HG02623 (cell line): ENCODE results near the gene NTSR1.

Experiments
- ATAC-seq: cut with Tn5 transposase; IDR thresholded peaks from one replicate; pipeline ENCODE4 v1.9.1; 2021; ENCODE audit warnings: moderate library complexity; ENCODE audit not compliant: unreplicated experiment

Gene NTSR1

DNA sequence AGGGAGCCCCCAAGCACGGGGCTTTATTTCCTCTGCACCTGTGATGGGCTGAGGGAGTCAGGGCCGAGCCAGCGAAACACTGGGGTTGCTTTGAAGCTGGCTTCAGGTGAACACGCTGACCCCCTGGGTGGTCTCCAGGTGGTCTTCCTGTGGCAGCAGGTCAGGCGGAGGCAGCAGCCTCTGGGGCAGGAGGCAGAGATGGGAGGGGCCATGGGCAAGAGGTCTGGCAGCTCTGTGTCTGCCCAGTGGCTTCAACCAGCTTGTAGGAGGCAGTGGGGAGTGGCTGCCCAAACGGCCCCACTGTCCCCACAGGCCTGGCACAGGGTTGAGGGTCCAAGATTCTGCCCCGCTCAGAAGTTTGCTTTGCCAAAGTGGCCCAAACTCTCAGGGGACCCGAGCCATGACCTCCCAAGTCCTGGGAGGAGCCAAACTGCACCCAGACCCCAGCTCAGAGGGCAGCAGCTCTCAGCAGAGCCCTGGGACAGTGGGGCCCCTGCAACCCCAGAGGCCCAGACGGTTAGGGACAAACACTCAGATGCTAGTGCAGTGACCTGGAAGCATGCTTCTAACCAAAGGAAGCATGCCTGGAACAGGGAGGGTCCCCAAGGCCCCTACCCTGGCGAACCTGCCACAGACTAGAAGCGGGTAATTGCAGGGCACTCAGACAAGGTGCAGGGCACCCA is 15.3 kb downstream of the NTSR1 start:
- no peak for ATAC-seq

DNA sequence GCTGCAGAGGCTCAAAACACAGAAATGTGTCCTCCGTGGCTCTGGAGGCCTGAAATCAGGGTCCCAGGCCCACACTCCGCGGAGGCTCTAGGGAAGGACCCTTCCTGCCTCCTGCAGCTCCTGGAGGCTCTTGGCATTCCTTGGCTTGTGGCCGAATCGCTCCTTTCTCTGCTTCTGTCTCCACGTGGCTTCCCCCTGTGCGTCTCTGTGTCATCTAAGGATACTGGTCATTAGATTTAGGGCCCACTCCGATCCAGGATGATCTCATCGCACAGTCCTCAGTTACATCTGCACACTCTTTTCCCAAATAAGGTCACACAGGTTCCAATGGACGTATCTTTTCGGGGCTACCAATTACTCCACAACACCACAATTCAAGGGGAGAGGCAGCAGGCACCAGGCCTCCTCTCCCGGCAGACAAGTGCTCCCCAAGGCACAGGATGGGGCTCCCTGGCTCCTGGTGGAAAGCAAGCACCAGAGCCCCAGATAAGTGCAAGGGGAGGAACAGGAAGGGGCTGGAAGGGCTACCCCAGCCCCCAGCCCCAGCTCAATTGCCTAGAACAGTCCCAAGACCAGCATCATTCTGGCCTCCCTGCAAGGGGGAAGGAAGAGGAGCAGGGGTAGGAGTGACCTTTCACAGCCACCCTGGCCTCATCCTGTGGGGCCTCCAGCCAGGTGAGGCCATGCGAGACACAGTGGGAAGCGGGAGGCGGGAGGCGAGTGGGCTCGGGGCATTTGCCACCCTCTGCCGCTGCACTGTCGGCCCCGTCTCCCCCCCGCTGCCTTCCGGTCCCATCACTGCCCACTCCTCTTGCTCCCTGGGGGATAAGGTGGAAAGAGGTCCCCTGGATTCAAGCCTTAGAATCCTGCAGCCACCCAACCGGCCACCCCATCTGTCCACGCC is 16.3 kb downstream of the NTSR1 start:
- no peak for ATAC-seq

- ATAC-seq, result no peak
Observed at GRCh38 chr20:62725596-62726268, 17.1 kb downstream of the NTSR1 start.

- ATAC-seq, result no peak
Observed at GRCh38 chr20:62726276-62726675, 17.6 kb downstream of the NTSR1 start.

DNA sequence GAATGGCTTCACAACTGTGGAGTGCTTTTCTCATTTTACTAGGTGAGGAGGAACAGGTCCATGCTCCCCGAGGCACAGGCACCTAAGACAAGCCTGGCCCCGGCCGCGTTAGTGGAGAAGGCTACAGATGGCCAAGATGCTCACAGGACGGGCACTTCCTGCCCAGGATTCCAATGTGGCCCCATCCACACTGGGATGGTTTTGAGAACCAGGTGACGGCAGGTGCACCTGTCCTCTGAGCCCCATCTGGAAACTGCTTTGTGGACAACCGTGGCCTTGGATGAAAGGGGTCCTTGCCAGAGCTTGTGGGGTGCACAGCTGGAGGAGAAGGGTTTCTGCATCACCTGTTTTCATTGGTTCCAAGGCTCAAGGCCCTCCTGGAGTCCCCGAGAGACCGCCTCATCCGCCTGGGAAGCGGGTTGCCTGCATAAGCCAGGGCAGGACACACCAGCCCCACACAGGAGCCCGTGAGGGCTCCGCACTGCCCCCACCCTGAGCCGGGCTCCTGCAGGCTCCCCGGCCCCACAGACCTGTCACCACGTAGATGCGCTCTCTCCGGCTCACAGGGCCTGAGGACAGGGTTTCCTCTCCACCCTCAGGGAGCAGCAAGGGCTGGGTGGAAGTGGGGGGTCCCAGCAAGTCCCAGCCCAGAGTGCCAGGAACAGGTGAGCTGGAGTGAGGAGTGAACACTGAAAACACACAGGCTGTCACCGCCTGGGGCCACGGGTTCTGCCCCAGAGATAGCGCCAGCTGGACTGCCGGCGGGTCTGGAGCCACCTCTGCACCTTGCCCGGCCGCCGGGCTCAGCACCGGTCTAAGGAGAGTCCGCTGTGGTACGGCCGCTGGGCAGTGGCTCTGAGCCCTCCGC is 18.3 kb downstream of the NTSR1 start:
- no peak for ATAC-seq

DNA sequence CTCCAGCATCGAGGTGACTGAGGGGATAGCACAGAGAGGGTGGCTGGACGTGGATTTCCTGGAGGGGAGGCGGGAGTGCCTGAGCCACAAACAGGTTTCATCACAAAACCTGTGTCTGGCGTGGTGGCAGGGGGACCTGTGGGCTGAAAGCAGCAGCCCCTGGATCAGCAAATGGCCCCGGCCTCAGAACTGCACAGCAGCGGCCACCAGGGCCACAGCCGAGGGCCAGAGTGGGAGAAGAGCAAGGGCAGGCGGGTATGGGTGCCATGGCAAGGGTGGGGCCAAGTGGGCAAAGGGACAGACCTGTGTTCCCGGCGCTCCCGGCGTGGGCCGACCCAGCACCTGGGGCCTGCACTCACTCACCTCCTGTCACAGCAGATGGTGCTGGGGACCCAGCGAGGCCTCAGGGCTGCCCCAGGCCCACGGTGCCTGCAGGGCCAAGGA is 19.0 kb downstream of the NTSR1 start:
- no peak for ATAC-seq

DNA sequence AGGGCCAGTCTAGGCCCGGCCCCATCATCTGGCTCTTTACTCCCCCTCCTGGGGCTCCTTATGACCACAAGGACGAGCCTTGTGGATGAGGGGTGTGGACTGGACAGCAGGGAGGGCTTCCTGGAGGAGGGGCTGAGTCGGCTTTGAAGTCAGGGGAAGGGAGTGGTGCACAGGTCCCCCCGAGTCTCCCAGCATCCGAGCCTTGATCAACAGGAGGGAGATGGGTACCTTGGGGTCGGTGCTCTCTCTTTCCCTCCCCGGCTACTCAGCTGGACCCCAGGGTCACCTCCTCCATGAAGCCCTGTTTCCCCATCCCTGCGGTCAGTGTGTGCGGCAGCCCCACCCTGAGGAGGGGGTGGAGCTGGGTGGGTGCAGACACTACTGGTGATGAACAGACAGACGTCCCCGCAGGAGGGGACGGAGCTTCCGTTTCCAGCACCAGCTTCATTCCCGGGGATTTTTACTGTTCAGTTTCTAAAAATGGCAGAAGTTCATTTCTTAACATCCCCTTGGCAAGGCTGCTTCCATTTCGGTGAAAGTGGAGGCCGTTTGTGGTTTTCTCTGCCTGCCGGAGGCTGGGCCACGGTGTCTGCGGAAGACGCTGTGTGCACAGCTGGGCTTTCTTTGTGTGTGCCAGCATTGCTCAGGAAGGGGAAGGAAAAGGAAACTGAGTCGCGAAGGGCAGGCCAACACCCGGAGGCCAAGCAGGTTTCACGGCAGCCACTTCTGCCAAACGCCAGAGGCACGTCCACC is 19.6 kb downstream of the NTSR1 start:
- ATAC-seq, result no peak

GRCh38 chr20:62728781-62729300 is 20.2 kb downstream of the NTSR1 start:
- ATAC-seq, result no peak

DNA sequence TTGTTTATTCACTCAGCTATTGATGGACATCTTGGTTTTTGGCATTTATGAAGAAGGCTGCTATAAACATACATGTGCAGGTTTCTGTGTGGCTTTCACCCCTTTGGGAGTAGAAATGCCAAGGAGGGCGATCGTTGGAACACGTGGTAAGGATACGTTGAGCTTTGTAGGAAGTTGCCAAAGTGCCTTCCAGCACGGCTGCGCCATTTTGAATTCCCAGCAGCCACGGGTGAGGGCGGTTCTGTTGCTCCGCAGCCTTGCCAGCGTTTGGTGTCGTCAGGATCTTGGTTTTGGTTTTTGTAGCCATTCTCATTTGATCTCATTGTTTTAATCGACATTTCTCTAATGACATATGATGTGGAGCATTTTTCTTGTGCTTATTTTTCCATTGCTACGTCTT is 21.8 kb downstream of the NTSR1 start:
- ATAC-seq, result no peak

DNA sequence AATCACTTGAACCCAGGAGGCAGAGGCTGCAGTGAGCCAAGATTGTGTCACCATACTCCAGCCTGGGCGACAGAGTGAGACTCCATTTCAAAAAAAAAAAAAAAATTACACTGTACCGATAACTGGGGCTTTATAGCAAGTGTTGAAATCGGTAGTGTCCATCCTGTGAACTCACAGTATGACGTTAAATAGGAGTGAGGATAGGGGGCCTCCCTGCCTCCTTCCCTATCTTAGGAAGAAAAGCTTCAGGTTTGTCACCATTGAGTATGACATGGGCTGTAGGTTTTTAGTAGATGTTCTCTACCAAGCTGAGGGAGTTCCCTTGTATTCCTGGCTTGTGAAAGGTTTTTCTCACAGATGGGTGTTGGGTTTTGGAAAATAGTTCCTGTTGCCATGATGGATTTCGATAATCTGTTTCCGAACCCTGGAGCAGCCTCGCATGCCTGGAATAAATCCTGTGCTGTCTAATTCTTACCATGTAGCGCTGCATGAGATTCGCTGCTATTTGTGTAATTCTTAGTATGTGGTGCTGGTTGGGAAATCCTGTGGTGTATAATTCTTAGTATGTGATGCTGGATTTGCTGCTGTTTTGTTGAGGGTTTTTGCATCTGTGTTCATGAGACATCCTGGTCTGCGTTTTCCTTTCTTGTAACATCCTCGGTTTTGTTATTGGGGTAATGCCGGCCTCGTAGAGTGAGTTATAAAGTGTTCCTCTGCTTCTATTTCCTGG is 23.6 kb downstream of the NTSR1 start:
- no peak for ATAC-seq

GRCh38 chr20:62732842-62733525 is 24.3 kb downstream of the NTSR1 start:
- no peak for ATAC-seq

GRCh38 chr20:62733526-62733842 is 24.8 kb downstream of the NTSR1 start:
- ATAC-seq, result no peak

- no peak for ATAC-seq
Observed at GRCh38 chr20:62733891-62734290, 25.3 kb downstream of the NTSR1 start.

DNA sequence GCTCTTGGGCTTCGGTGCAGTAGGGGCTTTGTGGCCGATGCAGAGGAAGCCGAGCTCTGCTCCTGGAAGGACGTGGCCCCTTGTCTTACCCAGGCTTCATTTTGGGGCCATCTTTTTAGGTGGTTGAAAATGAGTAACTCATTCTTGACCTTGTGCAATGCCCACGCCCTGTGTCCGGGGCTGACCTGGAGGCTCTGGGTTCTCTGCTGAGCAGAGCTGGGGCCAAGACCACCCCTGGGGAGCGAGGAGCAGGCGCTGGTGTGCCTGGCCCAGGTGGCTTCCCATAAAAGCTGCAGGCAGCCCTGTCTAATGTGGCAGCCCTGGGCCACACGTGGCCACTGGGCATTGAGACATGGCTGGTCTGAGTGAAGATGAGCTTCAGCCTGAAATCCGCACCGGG is 25.7 kb downstream of the NTSR1 start:
- no peak for ATAC-seq

- no peak for ATAC-seq
Observed at GRCh38 chr20:62734881-62735280, 26.2 kb downstream of the NTSR1 start.

DNA sequence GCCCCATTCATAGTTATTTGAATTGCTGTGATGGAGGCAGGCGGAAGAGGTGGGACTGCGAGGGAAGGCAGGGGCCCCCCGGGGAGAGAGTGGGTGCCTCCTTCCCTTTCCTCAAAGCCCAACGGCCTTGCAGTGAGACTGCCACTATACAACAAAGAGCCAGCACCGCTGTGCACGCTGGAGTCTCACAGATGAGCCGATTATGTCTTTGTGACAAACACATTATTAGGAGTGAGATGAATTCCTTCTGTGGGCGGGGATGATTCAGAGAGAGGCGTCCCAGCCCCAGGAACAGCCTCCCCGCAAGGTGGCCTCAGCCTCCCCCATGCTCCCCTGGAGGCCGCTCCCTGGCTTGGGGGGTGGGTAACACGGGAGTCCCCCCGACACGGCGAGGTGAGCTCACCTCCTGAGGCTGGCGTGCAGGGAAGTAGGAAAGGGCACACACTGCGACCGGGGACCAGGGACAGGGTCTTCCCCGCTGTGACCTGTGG is 26.7 kb downstream of the NTSR1 start:
- no peak for ATAC-seq

DNA sequence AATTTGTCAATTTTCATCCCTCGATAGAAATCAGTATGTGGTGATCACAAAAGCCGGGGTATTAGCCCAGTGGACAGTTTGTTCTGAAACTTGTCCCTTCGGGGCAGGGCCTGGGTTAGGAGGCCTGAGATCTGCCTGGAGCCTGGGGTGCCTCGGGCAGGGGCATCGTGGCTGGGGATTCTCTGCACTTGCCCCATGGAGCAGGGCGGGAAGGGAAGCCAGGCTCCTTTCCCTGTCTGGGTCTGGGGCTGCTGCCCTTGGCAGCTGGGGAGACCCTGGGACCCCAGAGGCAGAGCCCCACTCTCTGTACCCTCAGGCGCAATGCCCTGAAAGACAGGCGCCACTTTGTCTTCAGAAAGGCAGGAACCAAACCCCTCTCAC is 27.4 kb downstream of the NTSR1 start:
- ATAC-seq, result no peak

DNA sequence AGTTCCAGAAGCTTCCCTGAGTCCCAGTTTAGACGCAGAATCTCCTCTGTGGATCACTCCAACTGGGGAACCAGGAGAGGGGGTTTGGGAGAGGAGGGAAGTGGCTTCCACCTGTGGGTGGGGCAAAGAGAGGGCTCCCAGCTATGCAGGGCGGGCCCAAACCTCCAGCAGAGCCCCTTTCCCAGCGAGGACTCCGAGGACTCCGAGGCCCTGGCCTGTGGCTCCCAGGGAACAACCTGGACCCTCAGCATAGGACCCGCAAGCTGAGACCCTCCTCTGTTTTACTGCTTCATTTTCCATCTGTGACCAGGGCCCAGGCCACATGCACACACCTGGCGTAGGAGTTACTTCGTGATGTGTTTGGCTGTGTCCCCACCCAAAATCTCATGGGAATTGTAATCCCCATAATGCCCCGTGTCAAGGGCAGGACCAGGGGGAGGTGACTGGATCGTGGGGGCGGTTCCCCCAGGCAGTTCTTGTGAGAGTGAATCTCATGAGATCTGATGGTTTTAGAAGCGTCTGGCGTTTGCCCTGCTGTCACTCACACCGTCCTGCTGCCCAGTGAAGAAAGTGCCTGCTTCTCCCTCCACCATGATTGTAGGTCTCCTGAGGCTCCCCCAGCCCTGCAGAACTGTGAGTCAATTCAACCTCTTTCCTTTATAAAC is 27.9 kb downstream of the NTSR1 start:
- no peak for ATAC-seq
